GM12865 (cell line): ENCODE data around the gene PDCD2L.
"Not testable (repeated sequence)": the region's sequence is repeated elsewhere in the genome, so short reads cannot be mapped to it uniquely, and the experiment has no call there.

Experiments used
- DNase-seq: peaks from one replicate; pipeline ENCODE4 v3.0.0; 2010; ENCODE audit warnings: low read depth
- H3K4me3 ChIP-seq: 2 replicates; pipeline ENCODE4 v1.5.1; 2011; ENCODE audit warnings: mild to moderate bottlenecking, low read depth, low read length, control low read depth
- TF ChIP-seq, protein P1 (sequence below): IDR thresholded peaks from 2 replicates; pipeline ENCODE4 v1.5.1; 2011; ENCODE audit warnings: low read length, control low read depth, low read depth, inconsistent platforms; ENCODE audit not compliant: insufficient read depth; ENCODE audit errors: missing control alignments

The PDCD2L gene

DNA sequence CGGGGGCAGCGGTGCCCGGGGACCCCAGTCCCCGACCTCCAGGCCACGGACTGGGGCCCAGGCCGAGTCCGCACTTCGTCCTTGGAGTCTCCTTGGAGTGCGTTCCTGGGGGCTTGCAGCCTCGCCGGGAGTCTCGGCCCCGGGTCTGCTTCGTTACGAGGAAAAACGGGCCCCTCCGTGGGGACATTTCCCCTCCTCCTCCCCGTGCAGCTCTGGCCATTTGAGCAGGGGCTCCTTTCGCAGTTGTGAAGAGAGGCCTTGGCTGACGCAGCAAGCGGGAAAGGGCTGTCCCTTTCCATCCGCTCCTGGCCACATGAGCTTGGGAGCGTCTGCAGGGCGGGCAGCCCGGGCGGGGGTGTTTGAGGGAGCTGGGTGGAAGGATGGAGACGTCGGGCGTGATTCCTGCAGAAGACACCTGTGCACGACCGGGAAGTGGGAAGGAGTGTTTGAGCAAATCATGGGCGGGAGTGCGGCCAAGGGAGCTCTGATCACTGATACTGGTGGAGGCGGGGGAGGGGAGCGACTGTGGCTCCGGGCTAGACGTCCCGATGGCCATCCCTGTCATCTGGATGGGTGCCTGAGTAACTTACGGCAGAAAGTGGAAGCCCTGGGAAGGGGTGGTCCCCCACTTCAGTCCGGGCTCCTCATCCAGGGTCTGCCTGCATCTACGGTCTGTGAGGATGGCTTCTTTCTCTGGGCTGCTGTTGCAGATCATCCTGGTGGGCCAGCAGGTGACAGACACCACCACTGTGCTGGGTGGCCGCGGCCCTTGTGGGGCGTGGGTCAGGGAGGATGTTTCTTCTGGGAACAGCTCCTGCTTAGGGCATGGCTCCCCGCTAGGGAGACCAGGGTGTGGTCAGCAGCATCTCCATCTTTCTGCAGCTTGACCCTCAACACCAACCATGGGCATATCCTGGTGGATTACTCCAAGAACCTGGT lies 38.5 kb upstream of the PDCD2L start:
- TF ChIP-seq, protein P1, sequence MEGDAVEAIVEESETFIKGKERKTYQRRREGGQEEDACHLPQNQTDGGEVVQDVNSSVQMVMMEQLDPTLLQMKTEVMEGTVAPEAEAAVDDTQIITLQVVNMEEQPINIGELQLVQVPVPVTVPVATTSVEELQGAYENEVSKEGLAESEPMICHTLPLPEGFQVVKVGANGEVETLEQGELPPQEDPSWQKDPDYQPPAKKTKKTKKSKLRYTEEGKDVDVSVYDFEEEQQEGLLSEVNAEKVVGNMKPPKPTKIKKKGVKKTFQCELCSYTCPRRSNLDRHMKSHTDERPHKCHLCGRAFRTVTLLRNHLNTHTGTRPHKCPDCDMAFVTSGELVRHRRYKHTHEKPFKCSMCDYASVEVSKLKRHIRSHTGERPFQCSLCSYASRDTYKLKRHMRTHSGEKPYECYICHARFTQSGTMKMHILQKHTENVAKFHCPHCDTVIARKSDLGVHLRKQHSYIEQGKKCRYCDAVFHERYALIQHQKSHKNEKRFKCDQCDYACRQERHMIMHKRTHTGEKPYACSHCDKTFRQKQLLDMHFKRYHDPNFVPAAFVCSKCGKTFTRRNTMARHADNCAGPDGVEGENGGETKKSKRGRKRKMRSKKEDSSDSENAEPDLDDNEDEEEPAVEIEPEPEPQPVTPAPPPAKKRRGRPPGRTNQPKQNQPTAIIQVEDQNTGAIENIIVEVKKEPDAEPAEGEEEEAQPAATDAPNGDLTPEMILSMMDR: no peak
- DNase-seq: peak; percentile 17
- H3K4me3 ChIP-seq: peak overlapping the region; percentile 84

GRCh38 chr19:34366738-34367623 lies 37.2 kb upstream of the PDCD2L start:
- peak overlapping the region; percentile 84 for H3K4me3 ChIP-seq
- no peak for DNase-seq
- TF ChIP-seq, protein P1: no peak

- H3K4me3 ChIP-seq: no peak overlapping the region
- TF ChIP-seq, protein P1: no peak
Measured at GRCh38 chr19:34367624-34367957, 36.6 kb upstream of the PDCD2L start.

GRCh38 chr19:34368338-34368737 lies 35.9 kb upstream of the PDCD2L start:
- TF ChIP-seq, protein P1: no peak
- no peak overlapping the region for H3K4me3 ChIP-seq
- no peak for DNase-seq

More at GRCh38 chr19:34367624-34367957, 36.6 kb upstream of the PDCD2L start:
- DNase-seq: no peak

DNA sequence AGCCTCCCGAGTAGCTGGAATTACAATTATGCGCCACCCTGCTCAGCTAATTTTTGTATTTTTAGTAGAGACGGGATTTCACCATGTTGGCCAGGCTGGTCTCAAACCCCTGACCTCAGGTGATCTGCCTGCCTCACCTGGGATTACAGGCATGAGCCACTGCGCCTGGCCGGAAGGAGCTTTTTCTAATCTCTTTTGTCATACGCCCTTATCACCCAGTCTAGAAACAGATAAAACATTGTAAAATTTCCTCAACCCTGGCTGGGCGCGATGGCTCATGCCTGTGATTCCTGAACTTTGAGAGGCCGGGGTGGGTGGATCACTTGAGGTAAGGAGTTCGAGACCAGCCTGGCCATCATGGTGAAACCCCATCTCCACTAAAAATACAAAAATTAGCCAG lies 35.0 kb upstream of the PDCD2L start:
- DNase-seq, H3K4me3 ChIP-seq: not testable (repeated sequence)

DNA sequence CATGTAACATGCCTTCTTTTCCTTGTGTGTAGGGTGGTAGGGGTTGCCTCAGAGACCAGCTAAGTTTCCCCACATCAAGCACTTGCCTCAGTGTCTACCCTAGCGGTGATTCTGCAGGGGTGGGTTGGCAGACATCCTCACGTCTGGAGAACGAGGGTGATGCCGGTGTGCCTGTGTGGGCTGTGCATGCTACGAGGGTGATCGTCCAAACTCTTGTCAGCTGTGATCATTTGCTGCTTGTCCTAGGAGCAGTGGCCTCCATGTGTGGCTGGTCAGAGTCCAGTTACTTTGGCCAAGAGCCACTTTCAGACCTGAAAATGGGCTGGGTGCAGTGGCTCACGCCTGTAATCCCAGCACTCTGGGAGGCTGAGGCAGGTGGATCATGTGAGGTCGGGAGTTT lies 34.1 kb upstream of the PDCD2L start:
- TF ChIP-seq, protein P1: no peak
- H3K4me3 ChIP-seq: no peak overlapping the region
- DNase-seq: no peak

- H3K4me3 ChIP-seq: no peak overlapping the region
- TF ChIP-seq, protein P1: no peak
- no peak for DNase-seq
Measured at GRCh38 chr19:34370983-34371382, 33.2 kb upstream of the PDCD2L start.
